ENCODE measurements around the gene KNTC1.
"Not testable (repeated sequence)": the region's sequence is repeated elsewhere in the genome, so short reads cannot be mapped to it uniquely, and the experiment has no call there.

KNTC1 gene

DNA sequence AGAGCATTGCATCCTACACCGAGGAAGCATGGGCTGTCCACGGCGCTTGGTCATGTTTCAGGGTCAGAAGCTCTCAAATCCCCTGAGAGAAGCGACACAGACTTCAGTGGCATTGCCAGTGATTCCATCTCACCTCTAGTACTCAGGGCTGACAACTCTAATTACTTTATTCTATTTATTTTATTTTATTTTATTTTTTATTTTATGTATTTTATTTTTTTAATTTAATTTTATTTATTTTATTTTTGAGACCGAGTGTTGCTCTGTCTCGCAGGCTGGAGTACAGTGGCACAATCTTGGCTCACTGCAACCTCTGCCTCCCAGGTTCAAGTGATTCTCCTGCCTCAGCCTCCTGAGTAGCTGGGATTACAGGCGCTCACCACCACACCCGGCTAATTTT is 126.2 kb downstream of the KNTC1 start:
- not testable (repeated sequence) for DNase-seq

DNA sequence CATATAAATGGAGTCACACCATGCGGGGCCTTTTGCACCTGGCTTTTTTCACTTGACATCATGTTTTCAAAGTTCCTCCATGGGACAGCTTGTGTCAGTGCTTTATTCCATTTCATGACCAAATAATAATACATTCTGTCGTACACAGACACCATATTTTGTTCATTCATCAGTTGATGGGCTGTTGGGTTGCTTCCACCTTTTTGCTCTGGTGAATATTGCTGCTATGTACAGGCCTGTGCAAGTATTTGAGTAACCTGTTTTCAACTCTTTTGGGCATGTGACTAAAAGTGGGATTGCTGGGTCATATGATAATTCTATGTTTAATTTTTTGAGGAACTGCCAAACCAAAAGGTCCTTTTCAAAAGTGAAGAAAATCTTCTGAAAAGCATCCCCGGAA is 129.2 kb downstream of the KNTC1 start:
- no peak for DNase-seq

DNA sequence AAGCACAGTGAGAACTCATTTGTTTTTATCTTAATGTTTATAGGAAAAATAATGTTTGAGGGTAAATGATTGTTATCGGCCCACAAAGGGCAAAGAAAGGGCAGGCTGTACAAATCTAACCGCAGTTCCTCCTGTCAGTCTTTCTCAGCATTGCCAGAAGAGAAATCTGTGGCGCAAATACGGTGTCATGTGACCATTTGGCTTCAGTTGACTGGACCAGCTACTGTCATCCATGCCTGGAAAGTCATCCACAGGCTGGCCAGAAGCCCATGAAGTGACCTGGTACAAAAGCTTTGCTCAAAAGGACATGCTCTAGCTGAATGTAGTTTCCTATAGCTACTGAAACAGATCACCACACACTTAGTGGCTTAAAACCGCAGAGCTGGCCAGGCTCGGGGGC is 132.5 kb downstream of the KNTC1 start:
- no peak for DNase-seq

DNA sequence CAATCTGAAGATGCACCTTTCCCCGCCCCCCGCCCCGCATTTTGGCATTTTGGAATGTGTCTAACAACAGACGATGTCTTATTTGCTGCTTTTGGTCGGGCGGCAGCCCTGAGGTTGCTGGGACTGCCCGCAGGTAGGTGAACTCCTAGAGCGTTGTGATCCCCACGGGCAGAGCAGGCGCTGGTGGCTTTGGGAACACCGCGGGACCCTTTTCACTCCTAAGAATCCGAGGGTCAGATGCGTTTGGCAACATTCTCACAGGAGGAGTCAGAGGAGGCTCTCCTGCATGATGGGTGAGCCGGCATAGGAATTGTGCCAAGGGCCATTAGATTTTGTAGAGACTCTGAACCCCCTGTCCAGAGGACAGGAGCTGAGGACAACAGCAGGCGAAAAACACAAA is 134.2 kb downstream of the KNTC1 start:
- DNase-seq = no peak

DNA sequence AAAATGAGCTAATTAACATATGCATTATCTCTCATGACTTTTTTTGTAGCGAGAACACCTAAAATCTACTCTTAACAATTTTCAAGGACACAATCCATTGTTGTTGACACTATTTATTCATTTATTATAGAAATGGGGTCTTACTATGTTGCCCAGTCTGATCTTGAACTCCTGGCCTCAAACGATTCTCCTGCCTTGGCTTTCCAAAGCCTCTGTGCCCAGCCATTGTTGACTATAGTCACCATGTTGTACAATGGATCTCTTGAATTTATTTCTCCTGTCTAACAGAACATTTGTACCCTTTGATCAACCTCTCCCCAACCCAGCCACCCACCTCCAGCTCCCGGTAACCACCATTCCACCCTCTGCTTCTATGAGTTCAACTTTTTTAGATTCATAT is 134.9 kb downstream of the KNTC1 start:
- DNase-seq = no peak

DNA sequence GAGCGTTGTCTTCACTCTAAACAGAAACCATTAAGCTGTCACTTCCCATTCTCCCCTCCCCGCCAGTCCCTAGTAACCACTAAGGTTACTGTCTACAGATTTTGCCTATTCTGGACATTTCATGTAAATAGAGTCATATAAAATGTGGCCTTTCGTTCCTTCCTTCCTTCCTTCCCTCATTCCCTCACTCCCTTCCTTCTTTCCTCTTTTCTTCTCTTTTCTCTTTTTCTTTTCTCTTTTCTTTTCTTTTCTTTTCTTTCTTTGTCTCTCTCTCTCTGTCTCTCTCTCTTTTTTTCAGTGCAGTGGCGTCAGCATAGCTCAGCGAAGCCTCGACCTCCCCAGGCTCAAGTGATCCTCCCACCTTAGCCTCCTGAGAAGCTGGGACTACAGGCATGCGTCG is 138.3 kb downstream of the KNTC1 start:
- no peak for DNase-seq

DNA sequence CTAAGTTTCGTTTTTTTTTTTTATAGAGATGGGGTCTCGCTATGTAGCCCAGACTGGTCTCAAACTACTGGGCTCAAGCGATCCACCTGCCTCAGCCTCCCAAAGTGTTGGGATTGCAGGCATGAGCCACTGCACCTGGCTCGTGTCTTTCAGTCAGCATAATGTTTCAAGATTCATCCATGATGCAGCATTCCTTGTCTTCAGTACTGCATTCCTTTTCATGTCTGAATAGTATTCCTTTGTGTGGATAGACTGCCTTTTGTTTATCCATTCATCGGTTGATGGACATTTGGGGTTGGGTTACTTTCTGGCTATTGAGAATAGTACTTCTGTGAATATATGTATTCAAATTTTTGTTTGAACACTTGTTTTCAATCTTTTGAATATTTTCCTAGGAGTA is 138.7 kb downstream of the KNTC1 start:
- no peak for DNase-seq

DNA sequence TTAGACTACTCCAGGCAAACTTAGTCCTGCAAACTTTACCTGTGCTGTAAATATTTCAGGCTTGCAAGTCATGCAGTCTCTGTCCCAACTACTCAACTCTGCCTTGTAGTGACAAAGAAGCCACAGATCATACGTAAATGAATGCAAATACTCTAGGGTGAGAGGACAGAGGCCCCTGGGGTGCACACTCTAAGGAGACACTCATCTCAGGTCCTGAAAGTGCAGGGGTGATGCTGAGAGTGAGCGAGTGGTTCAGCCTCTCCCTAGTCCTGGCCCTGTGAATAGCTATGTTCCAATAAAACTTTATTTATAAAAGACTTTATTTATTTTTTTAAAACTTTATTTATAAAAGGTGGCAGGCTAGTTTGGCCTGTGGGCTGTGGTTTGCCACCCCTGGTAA is 141.2 kb downstream of the KNTC1 start:
- DNase-seq = no peak

DNA sequence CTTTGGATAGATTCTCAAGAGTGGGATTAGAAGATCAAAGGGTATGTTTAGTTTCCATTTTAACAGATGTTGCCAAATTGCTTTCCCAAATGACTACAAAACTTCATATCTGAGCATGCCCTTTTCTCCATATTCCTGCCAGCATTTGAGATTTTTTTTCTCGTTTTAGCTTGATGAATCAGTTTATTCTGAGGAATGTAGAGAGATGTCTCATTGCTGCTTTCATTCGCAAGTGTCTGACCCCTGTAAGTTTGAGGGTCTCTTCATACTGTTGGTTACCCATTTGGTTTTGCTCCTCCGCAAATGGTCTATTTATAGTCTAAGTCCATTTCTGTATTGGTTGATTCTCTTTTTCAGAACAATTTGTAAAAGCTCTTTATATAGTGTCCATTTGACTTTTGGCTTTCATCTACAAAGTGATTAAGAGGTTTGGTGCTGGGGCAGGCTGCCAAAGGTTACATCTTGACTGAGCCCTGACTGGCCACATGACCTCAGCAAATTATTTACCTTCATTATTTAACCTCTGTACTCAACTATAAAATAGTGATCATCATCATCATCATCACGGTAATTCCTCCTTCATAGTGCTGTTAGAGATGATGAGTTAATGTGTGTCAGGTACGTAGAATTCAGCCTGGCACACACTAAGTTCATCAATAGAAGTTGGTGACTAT is 142.5 kb downstream of the KNTC1 start:
- no peak for DNase-seq

DNA sequence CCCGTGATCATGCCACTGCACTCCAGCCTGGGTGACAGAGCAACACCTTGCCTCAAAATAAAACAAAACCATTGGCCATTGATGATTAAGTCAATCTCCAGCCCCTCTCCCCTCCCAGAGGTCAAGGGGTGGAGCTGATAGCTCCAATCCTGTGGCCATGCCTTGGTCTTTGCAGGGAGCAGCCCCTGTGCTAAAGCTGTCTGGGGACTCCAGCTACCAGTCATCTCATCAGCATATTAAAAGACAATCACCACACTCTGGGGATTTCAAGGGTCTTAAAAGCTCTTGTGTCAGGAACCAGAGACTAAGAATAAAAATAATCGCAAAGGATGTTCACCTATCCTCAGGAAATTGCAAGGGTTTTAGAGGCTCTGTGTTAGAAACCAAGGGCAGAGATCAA is 145.5 kb downstream of the KNTC1 start:
- no peak for DNase-seq

All from activated naive CD4-positive, alpha-beta T cell treated with Interleukin-2 at 50 U/mL for 16 hours (primary cell).